HepG2 (cell line): ENCODE data around the gene DNM3. TPM values are rescaled to one million over a fixed set of nuclear protein-coding genes. Genes with fewer than 3 reads are reported as not detected.

Experiments used
- ATAC-seq: fragments of 200-7000 bp; cut with Tn5 transposase; 3 replicates; pipeline ENCODE4 v1.9.1; 2020; ENCODE audit warnings: mild to moderate bottlenecking, moderate library complexity
- BruUV-seq: library from RNA; stranded (reverse); fragments of 400-500 nt; replicated peaks from 2 replicates; lab custom pipeline; 2021; lab: Mats Ljungman, UMichigan
- CTCF ChIA-PET: fragments of 300-600 bp; formaldehyde crosslinking; extraction: SDS; loops from one replicate; lab custom pipeline; 2021; ENCODE audit warnings: low total read pairs, inconsistent platforms, low intra/inter-chr PET ratio; lab: Yijun Ruan, JAX
- POLR2A ChIA-PET: fragments of 350-600 bp; sonication (Branson Sonifier 250); formaldehyde crosslinking; loops from one replicate; lab custom pipeline; 2020; ENCODE audit warnings: antibody characterized with exemption, inconsistent platforms; lab: Yijun Ruan, JAX
- DNase-seq: peaks from one replicate; pipeline ENCODE4 v3.0.0-alpha.2; 2015; ENCODE audit warnings: low spot score
- FAIRE-seq: peaks from 3 replicates; lab custom pipeline; 2011; peaks lifted over from hg19 to GRCh38; lab: Jason Lieb, UNC
- H2AFZ ChIP-seq: one replicate; pipeline ENCODE4 v1.6.1; 2011; ENCODE audit warnings: low read length, inconsistent platforms
- H3K27ac ChIP-seq: fragments of 300-600 bp; 3 replicates; pipeline ENCODE4 v1.8.0; 2011; ENCODE audit warnings: mixed run types, mild to moderate bottlenecking, mixed read lengths, low read length, inconsistent platforms; ENCODE audit not compliant: insufficient read depth; ENCODE audit errors: extremely low read length
- H3K27me3 ChIP-seq, 2 experiments: fragments of 200-600 bp in 1 of 2; 2 replicates in 1 of 2; 3 replicates in 1 of 2; pipeline versions ENCODE4 v1.6.0 to v1.8.0; 2011; ENCODE audit warnings: low read length in 2 of 2, mild to moderate bottlenecking in 2 of 2, moderate library complexity in 2 of 2, inconsistent platforms in 1 of 2; ENCODE audit not compliant: insufficient read depth in 2 of 2, control insufficient read depth in 1 of 2
- H3K36me3 ChIP-seq, 2 experiments: fragments of 200-600 bp in 1 of 2; replicated peaks in 1 of 2; 2 replicates in 1 of 2; 3 replicates in 1 of 2; pipeline versions ENCODE4 v1.5.1 to v1.8.0; 2011; ENCODE audit warnings: low read length in 2 of 2, inconsistent platforms in 1 of 2; ENCODE audit not compliant: insufficient read depth in 2 of 2, control insufficient read depth in 1 of 2
- H3K4me1 ChIP-seq: 2 replicates; pipeline ENCODE4 v1.5.1; 2012; ENCODE audit warnings: low read length, inconsistent platforms; ENCODE audit not compliant: insufficient read depth
- H3K4me2 ChIP-seq: 2 replicates; pipeline ENCODE4 v1.6.0; 2011; ENCODE audit warnings: low read depth, low read length, inconsistent platforms
- H3K4me3 ChIP-seq, 3 experiments: fragments of 200-600 bp in 1 of 3; sonication (generic), shearing (Covaris generic) in 1 of 3; replicated peaks in 1 of 3; 2 replicates each; pipeline ENCODE4 v1.5.1; 2011 to 2016; ENCODE audit warnings: low read length in 3 of 3, inconsistent platforms in 2 of 3, low read depth in 2 of 3, mild to moderate bottlenecking in 2 of 3, control low read depth in 1 of 3, mixed read lengths in 1 of 3; ENCODE audit not compliant: insufficient read depth in 1 of 3
- H3K79me2 ChIP-seq: one replicate; pipeline ENCODE4 v1.6.1; 2011; ENCODE audit warnings: low read length, inconsistent platforms; ENCODE audit not compliant: insufficient read depth
- H3K9ac ChIP-seq: 2 replicates; pipeline ENCODE4 v1.6.0; 2011; ENCODE audit warnings: mild to moderate bottlenecking, low read depth, low read length, inconsistent platforms; ENCODE audit not compliant: insufficient read depth
- H3K9me3 ChIP-seq: 2 replicates; pipeline ENCODE4 v1.5.1; 2012; ENCODE audit warnings: mild to moderate bottlenecking, low read length
- H4K20me1 ChIP-seq: 2 replicates; pipeline ENCODE4 v1.6.0; 2011; ENCODE audit warnings: inconsistent platforms, mild to moderate bottlenecking, low read length, moderate library complexity; ENCODE audit not compliant: insufficient read depth
- FLYWCH1 ChIP-seq: sonication (generic); formaldehyde crosslinking; IDR thresholded peaks from 2 replicates; pipeline ENCODE4 v1.8.1; 2023; ENCODE audit warnings: mild to moderate bottlenecking, missing genetic modification reagents
- JDP2 ChIP-seq: sonication (generic); formaldehyde crosslinking; IDR thresholded peaks from 2 replicates; pipeline ENCODE4 v1.8.1; 2022; ENCODE audit warnings: missing genetic modification reagents, borderline replicate concordance
- PHF21A ChIP-seq: sonication (generic); formaldehyde crosslinking; IDR thresholded peaks from 2 replicates; pipeline ENCODE4 v1.5.0; 2020; ENCODE audit warnings: mild to moderate bottlenecking, missing genetic modification reagents
- PTBP1 ChIP-seq: fragments of 200-400 bp; formaldehyde crosslinking; IDR thresholded peaks from 2 replicates; pipeline ENCODE4 v1.6.1; 2018; ENCODE audit warnings: low read length, low read depth; ENCODE audit not compliant: poor library complexity, severe bottlenecking
- ZNF333 ChIP-seq: sonication (generic); formaldehyde crosslinking; IDR thresholded peaks from 2 replicates; pipeline ENCODE4 v1.4.0; 2020; ENCODE audit warnings: mild to moderate bottlenecking, missing genetic modification reagents, borderline replicate concordance
- ZNF451 ChIP-seq: sonication (generic); formaldehyde crosslinking; IDR thresholded peaks from 2 replicates; pipeline ENCODE4 v1.5.0; 2020; ENCODE audit warnings: mild to moderate bottlenecking, missing genetic modification reagents
- ZNF567 ChIP-seq: sonication (generic); formaldehyde crosslinking; IDR thresholded peaks from 2 replicates; pipeline ENCODE4 v1.8.1; 2023; ENCODE audit warnings: mild to moderate bottlenecking, missing genetic modification reagents, borderline replicate concordance
- ZNF792 ChIP-seq: IDR thresholded peaks from 2 replicates; pipeline ENCODE4 v1.6.1; 2016
- ZNF83 ChIP-seq: sonication (generic); formaldehyde crosslinking; IDR thresholded peaks from 2 replicates; pipeline ENCODE4 v1.4.0; 2020; ENCODE audit warnings: missing genetic modification reagents, mild to moderate bottlenecking, borderline replicate concordance
- ZNF883 ChIP-seq: sonication (generic); formaldehyde crosslinking; IDR thresholded peaks from 2 replicates; pipeline ENCODE4 v1.5.1; 2020; ENCODE audit warnings: mild to moderate bottlenecking, missing genetic modification reagents; ENCODE audit errors: not compliant biosample characterization
- WGBS: methylation state at CpG from one replicate; pipeline ENCODE4 v1.1.6; 2017; ENCODE audit warnings: low lambda C conversion rate; 5-methylcytosine and 5-hydroxymethylcytosine counted together
- in situ Hi-C: cut with HindIII; loops from 2 replicates; pipeline ENCODE4 v1.10.0; 2017; ENCODE audit warnings: low pct_unique_long_range_greater_than_20kb; ENCODE audit not compliant: extremely low pct_ligation_motif_present
- intact Hi-C: fragments of 100-400 bp; cut with micrococcal nuclease; formaldehyde crosslinking; loops from one replicate; pipeline ENCODE4 v1.10.0; 2022; ENCODE audit not compliant: unreplicated experiment
- polyA plus RNA-seq, 8 experiments: library from polyadenylated mRNA; depleted of rRNA in 3 of 8; stranded (reverse) in 7 of 8; unstranded in 1 of 8; fragments of >200 nt; fragmentation: Illumina TruSeq in 4 of 8; extraction: Trizol in 4 of 8; gene quantifications; 2 replicates each; pipeline versions ENCODE4 v1.2.1 to v1.2.3, GENCODE V29; 2011 to 2016; ENCODE audit warnings: low read depth in 4 of 8, missing spikeins in 1 of 8, mixed read lengths in 1 of 8; ENCODE audit not compliant: insufficient read depth in 1 of 8
- total RNA-seq, 5 experiments: library from RNA; depleted of rRNA; stranded (reverse); fragments of >200 nt; fragmentation: Illumina TruSeq; extraction: Trizol; gene quantifications; 2 replicates each; pipeline ENCODE4 v1.2.3, GENCODE V29; 2016; ENCODE audit warnings: low read depth in 1 of 5
- TF ChIP-seq, protein P1 (sequence below): sonication (generic); formaldehyde crosslinking; IDR thresholded peaks from 2 replicates; pipeline ENCODE4 v1.4.0; 2020; ENCODE audit warnings: missing genetic modification reagents

The DNM3 gene
- total and polyA plus RNA-seq, 2 of the 13 experiments (the other 11 are each of a cell fraction or from before 2014, with no cell fraction given): 0.05 TPM; not detected in 1

DNA sequence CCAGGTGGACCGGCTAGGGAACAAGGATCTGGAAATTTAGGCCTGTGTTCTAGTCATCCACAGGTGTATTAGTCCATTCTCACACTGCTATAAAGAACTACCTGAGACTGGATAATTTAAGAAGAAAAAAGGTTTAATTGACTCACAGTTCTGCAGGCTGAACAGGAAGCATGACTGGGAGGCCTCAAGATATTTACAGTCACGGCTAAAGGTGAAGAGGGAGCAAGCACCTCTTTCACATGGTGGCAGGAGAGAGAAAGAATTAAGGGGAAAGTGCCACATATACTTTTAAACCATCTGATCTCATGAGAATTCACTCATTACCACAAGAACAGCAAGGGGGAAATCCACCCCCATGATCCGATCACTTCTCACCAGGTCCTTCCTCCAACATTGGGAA is 404.5 kb downstream of the DNM3 start (continued):
- TF ChIP-seq, protein P1, sequence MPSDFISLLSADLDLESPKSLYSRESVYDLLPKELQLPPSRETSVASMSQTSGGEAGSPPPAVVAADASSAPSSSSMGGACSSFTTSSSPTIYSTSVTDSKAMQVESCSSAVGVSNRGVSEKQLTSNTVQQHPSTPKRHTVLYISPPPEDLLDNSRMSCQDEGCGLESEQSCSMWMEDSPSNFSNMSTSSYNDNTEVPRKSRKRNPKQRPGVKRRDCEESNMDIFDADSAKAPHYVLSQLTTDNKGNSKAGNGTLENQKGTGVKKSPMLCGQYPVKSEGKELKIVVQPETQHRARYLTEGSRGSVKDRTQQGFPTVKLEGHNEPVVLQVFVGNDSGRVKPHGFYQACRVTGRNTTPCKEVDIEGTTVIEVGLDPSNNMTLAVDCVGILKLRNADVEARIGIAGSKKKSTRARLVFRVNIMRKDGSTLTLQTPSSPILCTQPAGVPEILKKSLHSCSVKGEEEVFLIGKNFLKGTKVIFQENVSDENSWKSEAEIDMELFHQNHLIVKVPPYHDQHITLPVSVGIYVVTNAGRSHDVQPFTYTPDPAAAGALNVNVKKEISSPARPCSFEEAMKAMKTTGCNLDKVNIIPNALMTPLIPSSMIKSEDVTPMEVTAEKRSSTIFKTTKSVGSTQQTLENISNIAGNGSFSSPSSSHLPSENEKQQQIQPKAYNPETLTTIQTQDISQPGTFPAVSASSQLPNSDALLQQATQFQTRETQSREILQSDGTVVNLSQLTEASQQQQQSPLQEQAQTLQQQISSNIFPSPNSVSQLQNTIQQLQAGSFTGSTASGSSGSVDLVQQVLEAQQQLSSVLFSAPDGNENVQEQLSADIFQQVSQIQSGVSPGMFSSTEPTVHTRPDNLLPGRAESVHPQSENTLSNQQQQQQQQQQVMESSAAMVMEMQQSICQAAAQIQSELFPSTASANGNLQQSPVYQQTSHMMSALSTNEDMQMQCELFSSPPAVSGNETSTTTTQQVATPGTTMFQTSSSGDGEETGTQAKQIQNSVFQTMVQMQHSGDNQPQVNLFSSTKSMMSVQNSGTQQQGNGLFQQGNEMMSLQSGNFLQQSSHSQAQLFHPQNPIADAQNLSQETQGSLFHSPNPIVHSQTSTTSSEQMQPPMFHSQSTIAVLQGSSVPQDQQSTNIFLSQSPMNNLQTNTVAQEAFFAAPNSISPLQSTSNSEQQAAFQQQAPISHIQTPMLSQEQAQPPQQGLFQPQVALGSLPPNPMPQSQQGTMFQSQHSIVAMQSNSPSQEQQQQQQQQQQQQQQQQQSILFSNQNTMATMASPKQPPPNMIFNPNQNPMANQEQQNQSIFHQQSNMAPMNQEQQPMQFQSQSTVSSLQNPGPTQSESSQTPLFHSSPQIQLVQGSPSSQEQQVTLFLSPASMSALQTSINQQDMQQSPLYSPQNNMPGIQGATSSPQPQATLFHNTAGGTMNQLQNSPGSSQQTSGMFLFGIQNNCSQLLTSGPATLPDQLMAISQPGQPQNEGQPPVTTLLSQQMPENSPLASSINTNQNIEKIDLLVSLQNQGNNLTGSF (CRISPR knock-in tag): no peak
- no peak for TF ChIP-seq ZNF83

DNA sequence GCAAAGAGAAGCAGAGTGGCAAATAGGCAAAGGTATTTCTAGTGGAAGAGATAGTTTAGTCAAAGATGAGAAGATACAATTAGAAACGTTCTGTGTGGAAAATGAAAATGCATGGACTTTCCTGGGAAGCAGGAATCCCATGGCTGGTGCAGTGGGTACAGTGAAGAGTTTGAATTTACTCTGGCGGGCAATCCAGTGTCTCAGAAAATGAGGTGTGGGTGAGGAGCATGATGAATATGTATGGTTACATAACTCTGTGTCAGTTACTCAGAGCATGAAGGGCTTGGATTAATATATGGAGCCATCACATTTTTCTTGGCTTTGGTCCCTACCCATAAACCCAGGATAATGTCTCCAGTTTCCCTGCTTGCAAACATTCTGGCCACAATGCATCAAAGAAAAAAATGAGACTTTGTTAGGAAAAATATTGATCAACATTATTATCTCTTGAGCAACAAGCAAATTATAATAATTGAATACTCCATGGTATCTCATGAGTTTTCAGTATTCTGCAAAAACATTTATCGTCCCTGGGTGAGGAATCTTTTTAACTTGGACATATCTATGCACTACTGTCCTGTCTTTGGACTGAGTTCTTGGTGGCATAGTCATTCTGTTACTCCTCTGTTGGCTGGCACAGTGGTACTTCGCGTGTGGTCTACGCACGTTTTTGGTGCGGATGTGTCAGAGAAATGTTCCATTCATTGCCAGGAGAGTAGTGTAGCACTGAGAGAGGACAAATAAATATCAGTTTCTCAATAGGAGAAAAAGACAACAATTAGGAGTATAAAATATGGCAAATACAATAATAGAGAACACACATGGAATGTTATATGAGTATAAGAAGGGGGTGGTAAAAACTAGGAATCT is 405.5 kb downstream of the DNM3 start:
- 65% methylated on average over 8 of the region's 8 CpGs for WGBS
- H4K20me1 ChIP-seq: no peaks in the 10 kb centered on the region
- FAIRE-seq (no peak), DNase-seq (no peak), ATAC-seq (no peak)
- H3K9me3 ChIP-seq: no peaks in the 10 kb centered on the region
- H3K27ac ChIP-seq: no peak overlapping the region
- POLR2A ChIA-PET: no interaction called here
- no peak overlapping the region for H3K9ac ChIP-seq
- no peak overlapping the region for H3K4me2 ChIP-seq
- H3K4me3 ChIP-seq: no peak overlapping the region
- no peak overlapping the region for H2AFZ ChIP-seq
- no peaks in the 10 kb centered on the region for H3K36me3 ChIP-seq
- H3K79me2 ChIP-seq: no peaks in the 10 kb centered on the region
- no peaks in the 10 kb centered on the region for H3K4me1 ChIP-seq
- intact Hi-C loops: no loop called here
- CTCF ChIA-PET: no interaction called here
- no peaks in the 10 kb centered on the region; a peak in 1 of 5 replicates for H3K27me3 ChIP-seq
- BruUV-seq: no TSS peak
- in situ Hi-C loops: no loop called here
- TF ChIP-seq ZNF451 (CRISPR knock-in tag): no peak
- TF ChIP-seq PHF21A (CRISPR knock-in tag): no peak
- TF ChIP-seq, protein P1 (CRISPR knock-in tag): no peak
- TF ChIP-seq ZNF883 (CRISPR knock-in tag): no peak
- no peak for TF ChIP-seq ZNF333
- TF ChIP-seq ZNF792 (CRISPR knock-in tag): no peak
- TF ChIP-seq JDP2 (CRISPR knock-in tag): no peak
- TF ChIP-seq PTBP1: no peak
- no peak for TF ChIP-seq FLYWCH1 (CRISPR knock-in tag)
- TF ChIP-seq ZNF567 (CRISPR knock-in tag): no peak
